Naive B cell (primary cell): ENCODE measurements around the gene GIT2. TPM values are rescaled to one million over a fixed set of nuclear protein-coding genes. Genes with fewer than 3 reads are reported as not detected.
A peak's percentile ranks its signal among the peaks of the same experiment; 100 is the strongest.
"Not testable (repeated sequence)": the region's sequence is repeated elsewhere in the genome, so short reads cannot be mapped to it uniquely, and the experiment has no call there.

Source experiments
- ATAC-seq, 2 donors: fragments of 150-1000 bp; cut with Tn5 transposase; 2 replicates each; pipeline ENCODE4 v1.10.0; 2021; ENCODE audit warnings: low read depth in 2 of 2, mild to moderate bottlenecking in 2 of 2, moderate library complexity in 2 of 2
- DNase-seq: peaks from one replicate; pipeline ENCODE4 v3.0.0; 2022
- H3K27ac Mint-ChIP-seq, 6 donors: one replicate each; pipeline ENCODE4 v1.8.0; 2020 to 2022; ENCODE audit warnings: mild to moderate bottlenecking in 6 of 6, mixed read lengths in 6 of 6, moderate library complexity in 5 of 6, inconsistent platforms in 2 of 6
- H3K27me3 Mint-ChIP-seq, 3 donors: one replicate each; pipeline ENCODE4 v1.8.0; 2021 to 2022; ENCODE audit warnings: mixed read lengths in 3 of 3, mild to moderate bottlenecking in 1 of 3
- H3K36me3 Mint-ChIP-seq, 2 donors: one replicate each; pipeline ENCODE4 v1.8.0; 2020 to 2022; ENCODE audit warnings: mixed read lengths in 2 of 2, inconsistent platforms in 1 of 2, mild to moderate bottlenecking in 1 of 2
- H3K4me1 Mint-ChIP-seq, 3 donors: one replicate each; pipeline ENCODE4 v1.8.0; 2020 to 2022; ENCODE audit warnings: mixed read lengths in 3 of 3, inconsistent platforms in 1 of 3, mild to moderate bottlenecking in 1 of 3, moderate library complexity in 1 of 3
- H3K4me3 Mint-ChIP-seq, 8 donors: one replicate each; pipeline ENCODE4 v1.8.0; 2020 to 2022; ENCODE audit warnings: mild to moderate bottlenecking in 8 of 8, mixed read lengths in 8 of 8, moderate library complexity in 8 of 8, inconsistent platforms in 2 of 8
- H3K9me3 Mint-ChIP-seq, 7 donors: one replicate each; pipeline ENCODE4 v1.8.0; 2020 to 2022; ENCODE audit warnings: mixed read lengths in 7 of 7, mild to moderate bottlenecking in 5 of 7, inconsistent platforms in 2 of 7, moderate library complexity in 1 of 7
- polyA plus RNA-seq, 6 donors: library from polyadenylated mRNA; unstranded; fragments of 300-500 nt; fragmentation: Illumina TruSeq; gene quantifications; one replicate each; pipeline ENCODE4 v1.2.3, GENCODE V29; 2021; ENCODE audit warnings: low read depth in 6 of 6

GIT2 gene
- polyA plus RNA-seq, 6 donors from 2014 or later, result 95.1 to 129 (median 101) TPM

GRCh38 chr12:109915171-109916040, 80.8 kb downstream of the GIT2 start:
- no peaks in the 10 kb centered on the region for H3K9me3 Mint-ChIP-seq
- no peaks in the 10 kb centered on the region for H3K27me3 Mint-ChIP-seq
- DNase-seq (no peak), ATAC-seq (no peak)
- peak overlapping the region in 2 of 6 donors; percentile 14 to 38 for H3K27ac Mint-ChIP-seq
- H3K36me3 Mint-ChIP-seq, result peaks cover 27 to 38% of the 10 kb centered on the region in 2 donors
- H3K4me3 Mint-ChIP-seq, result no peak overlapping the region
- peaks cover 0 to 4% (median 0%) of the 10 kb centered on the region in 3 donors for H3K4me1 Mint-ChIP-seq

DNA sequence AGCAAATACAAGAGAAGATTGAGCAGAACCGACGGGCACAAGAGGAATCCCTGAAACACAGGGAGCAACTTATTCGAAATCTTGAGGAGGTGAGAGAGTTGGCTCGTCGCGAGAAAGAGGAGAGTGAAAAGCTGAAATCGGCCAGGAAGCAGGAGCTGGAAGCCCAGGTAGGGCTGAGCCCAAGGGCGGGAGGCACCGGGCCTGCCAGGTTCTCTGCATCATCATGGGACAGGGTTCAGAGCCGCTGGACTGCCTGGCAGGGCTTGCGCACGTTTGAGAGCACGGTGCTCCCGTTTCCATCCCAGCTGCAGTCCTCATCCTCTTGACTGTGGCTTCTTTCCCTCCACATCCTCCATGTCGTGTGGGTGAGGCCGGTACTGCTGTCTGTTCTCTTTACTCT, 81.7 kb downstream of the GIT2 start:
- no peak for DNase-seq
- Mint-ChIP-seq H3K4me1 (peaks cover 0 to 4% (median 0%) of the 10 kb centered on the region in 3 donors), H3K27ac (peak overlapping the region in 1 of 6 donors; percentile 12), H3K4me3 (no peak overlapping the region), H3K27me3 (no peaks in the 10 kb centered on the region), H3K36me3 (peaks cover 26 to 34% of the 10 kb centered on the region in 2 donors), H3K9me3 (no peaks in the 10 kb centered on the region)
- ATAC-seq, result no peak

- Mint-ChIP-seq H3K4me1 (peaks cover 0 to 4% (median 4%) of the 10 kb centered on the region in 3 donors), H3K4me3 (no peak overlapping the region), H3K36me3 (peaks cover 34 to 36% of the 10 kb centered on the region in 2 donors), H3K27ac (peak overlapping the region in 3 of 6 donors; percentile 30 to 88 (median 82)), H3K9me3 (no peaks in the 10 kb centered on the region), H3K27me3 (no peaks in the 10 kb centered on the region)
- DNase-seq (no peak), ATAC-seq (no peak)
Measured at GRCh38 chr12:109912855-109913321, 83.3 kb downstream of the GIT2 start.

DNA sequence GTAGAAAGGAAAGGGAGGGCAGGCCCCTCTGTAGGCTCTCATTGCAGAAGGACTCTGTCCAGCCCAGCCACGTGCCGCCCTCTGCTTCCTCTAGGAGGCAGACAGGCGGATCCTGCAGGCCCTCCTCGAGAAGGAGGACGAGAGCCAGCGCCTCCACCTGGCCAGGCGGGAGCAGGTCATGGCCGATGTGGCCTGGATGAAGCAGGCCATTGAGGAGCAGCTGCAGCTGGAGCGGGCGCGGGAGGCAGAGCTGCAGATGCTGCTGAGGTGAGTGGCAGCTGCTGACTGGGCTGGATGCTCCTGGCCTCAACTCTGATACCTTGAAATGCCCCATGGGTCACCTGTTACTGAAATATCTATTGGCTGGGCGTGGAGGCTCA, 85.2 kb downstream of the GIT2 start:
- Mint-ChIP-seq H3K4me1 (peaks cover 0 to 4% (median 4%) of the 10 kb centered on the region in 3 donors), H3K36me3 (peaks cover 27 to 51% of the 10 kb centered on the region in 2 donors), H3K27me3 (no peaks in the 10 kb centered on the region), H3K4me3 (no peak overlapping the region), H3K27ac (peak overlapping the region in 2 of 6 donors; percentile 6 to 28), H3K9me3 (no peaks in the 10 kb centered on the region)
- DNase-seq (no peak), ATAC-seq (no peak)

DNA sequence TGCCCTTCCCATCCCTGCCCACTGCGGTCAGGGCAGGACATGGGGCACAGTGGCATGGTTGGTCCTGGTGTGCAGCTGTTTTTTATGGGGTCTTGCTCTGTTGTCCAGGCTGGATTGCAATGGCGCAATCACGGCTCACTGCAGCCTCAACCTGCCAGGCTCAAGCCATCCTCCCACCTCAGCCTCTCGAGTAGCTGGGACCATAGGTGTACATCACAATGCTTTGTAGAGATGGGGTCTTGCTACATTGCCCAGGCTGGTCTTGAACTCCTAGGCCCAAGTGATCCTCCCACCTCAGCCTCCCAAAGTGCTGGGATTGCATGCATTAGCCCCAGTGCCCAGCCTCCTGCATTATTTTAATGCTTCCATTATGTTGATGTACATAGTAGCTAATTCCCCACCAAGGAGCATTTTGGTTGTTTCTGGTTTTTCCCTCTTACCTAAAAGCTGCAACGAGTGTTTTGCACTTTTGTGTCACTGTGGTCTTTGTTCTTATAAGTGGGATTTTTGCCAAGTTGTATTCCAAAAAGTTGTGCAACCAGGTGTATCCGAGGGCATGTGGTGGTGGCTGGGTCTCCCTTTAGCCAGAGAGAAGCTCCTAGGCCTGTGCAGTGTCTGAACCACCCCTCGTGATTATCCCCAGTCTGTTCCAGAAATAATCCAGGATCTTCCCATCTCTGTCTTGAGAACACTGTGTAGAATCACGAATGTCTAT, 85.8 kb downstream of the GIT2 start:
- ATAC-seq, result no peak
- Mint-ChIP-seq H3K4me3 (no peak overlapping the region), H3K4me1 (peaks cover 0 to 4% (median 4%) of the 10 kb centered on the region in 3 donors), H3K27me3 (no peaks in the 10 kb centered on the region), H3K27ac (peak overlapping the region in 3 of 6 donors; percentile 6 to 28 (median 14)), H3K9me3 (no peaks in the 10 kb centered on the region), H3K36me3 (peaks cover 31 to 46% of the 10 kb centered on the region in 2 donors)
- DNase-seq, result no peak

DNA sequence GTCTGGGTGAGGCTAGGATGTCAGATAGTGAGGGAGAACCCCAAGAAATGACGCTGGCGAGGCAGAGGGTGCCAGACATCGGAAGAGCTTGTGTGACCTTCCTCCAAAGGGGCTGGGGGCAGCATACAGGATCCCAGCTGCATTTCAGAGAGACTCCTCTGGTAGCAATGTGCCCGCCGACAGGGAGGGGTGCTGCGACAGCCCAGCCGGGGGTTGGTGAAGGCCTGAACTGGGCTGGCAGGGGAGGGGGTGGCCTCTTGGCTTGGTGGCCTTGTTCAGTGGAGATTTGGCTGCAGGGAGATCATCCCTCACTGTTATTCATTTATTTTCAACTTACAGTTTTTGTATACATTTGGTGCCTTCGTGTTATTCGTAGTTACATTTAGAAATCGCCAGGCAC, 90.9 kb downstream of the GIT2 start:
- peak overlapping the region in 2 of 6 donors; percentile 33 to 83 for H3K27ac Mint-ChIP-seq
- peaks cover 31 to 45% of the 10 kb centered on the region in 2 donors for H3K36me3 Mint-ChIP-seq
- ATAC-seq (no peak), DNase-seq (no peak)
- H3K4me1 Mint-ChIP-seq, result peaks cover 16 to 21% (median 18%) of the 10 kb centered on the region in 3 donors
- H3K4me3 Mint-ChIP-seq, result no peak overlapping the region
- H3K27me3 Mint-ChIP-seq, result no peaks in the 10 kb centered on the region
- no peaks in the 10 kb centered on the region for H3K9me3 Mint-ChIP-seq

GRCh38 chr12:109902891-109903418, 93.2 kb downstream of the GIT2 start:
- Mint-ChIP-seq H3K9me3 (no peaks in the 10 kb centered on the region), H3K27me3 (no peaks in the 10 kb centered on the region), H3K4me1 (peaks cover 16 to 28% (median 24%) of the 10 kb centered on the region in 3 donors), H3K27ac (no peak overlapping the region), H3K36me3 (peaks cover 25 to 38% of the 10 kb centered on the region in 2 donors), H3K4me3 (no peak overlapping the region)
- no peak for ATAC-seq
- DNase-seq, result no peak

- ATAC-seq, result no peak
- no peaks in the 10 kb centered on the region for H3K27me3 Mint-ChIP-seq
- no peaks in the 10 kb centered on the region for H3K9me3 Mint-ChIP-seq
- H3K4me1 Mint-ChIP-seq, result peaks cover 16 to 28% (median 24%) of the 10 kb centered on the region in 3 donors
- peaks cover 17 to 20% of the 10 kb centered on the region in 2 donors for H3K36me3 Mint-ChIP-seq
- H3K27ac Mint-ChIP-seq, result peak overlapping the region in 5 of 6 donors; percentile 75 to 98 (median 87)
- peak overlapping the region; percentile 86 to 99 (median 96) for H3K4me3 Mint-ChIP-seq
- no peak for DNase-seq
Measured at GRCh38 chr12:109900752-109901580, 95.2 kb downstream of the GIT2 start.

DNA sequence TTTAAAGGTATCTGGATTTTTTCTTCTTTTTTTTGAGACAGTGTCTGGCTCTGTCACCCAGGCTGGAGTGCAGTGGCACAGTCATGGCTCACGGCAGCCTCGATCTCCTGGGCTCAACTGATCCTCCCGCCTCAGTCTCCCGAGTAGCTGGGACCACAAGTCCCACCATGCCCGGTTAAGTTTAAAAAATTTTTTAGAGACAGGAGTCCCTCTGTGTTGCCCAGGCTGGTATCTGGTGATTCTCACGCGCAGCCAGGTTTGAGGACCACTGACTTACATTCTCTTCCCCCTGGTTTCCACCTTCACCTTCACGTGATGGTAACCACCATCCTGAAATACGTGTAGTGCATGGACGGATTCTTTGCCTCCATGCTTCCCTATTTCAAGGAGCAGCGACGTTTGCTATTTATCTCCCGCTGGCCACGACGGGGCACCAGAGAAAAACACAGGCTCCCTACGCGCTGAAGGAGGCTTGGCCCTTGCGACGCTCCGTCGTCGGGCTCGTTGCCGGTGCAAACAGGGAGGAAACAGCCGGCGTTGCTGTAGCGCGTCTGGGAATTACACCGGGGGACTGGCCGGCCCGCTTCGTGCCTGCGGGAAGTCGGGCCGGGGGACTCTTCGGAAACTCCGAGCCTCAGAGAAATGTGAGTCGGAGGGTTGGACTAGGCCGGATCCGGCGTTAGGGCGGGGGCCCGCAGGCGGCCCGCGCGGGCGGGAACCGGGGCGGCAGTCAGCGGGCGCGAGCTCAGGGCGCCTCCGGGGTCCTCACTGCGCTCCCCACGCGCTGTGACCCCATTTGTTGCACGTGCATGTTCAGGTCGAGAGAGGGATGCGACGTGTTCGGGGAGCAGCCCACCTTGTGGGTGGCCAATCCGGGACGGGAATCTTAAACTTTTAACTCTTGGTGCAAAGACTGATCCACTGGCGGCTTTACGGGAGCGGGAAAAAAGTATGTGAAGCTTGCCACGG, 96.1 kb downstream of the GIT2 start, which contains the start of gene TCHP:
Gene TCHP, plus strand, starts transcription at position 492 of the 969 bp plus-strand sequence. CDS start 2,753 bp downstream, outside the sequence.
- Mint-ChIP-seq H3K36me3 (peaks cover 11 to 17% of the 10 kb centered on the region in 2 donors), H3K4me3 (peak within 1 kb of the TSS; percentile 86 to 99 (median 96)), H3K9me3 (no peaks in the 10 kb centered on the region), H3K27ac (peak within 1 kb of the TSS; percentile 82 to 98 (median 93)), H3K4me1 (peaks cover 16 to 28% (median 24%) of the 10 kb centered on the region in 3 donors), H3K27me3 (no peaks in the 10 kb centered on the region)
- DNase-seq (peak; percentile 72), ATAC-seq (peak; percentile 89 to 91)

- peak overlapping the region; percentile 38 to 99 (median 96) for H3K4me3 Mint-ChIP-seq
- H3K27me3 Mint-ChIP-seq, result not testable (repeated sequence)
Measured at GRCh38 chr12:109899345-109899744, 96.8 kb downstream of the GIT2 start.

DNA sequence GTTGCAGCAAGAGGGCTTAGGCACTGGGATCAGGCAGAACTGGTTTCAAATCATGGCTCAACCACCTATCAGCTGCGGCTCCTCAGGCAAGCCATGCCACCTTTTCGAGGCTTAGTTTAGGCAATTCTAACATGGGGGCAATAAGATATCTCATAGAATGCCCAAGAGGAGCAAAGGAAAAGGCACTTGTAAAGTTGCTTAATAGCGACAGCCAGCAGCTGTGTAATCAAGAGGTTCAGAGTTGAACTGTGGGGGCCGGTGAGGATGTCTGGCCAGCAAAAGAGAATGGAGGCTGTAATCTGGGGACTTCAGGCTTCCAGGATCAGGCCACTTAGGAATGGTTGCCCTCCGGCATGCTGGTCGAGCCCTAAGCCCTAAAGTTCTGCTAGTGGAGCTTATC, 99.1 kb downstream of the GIT2 start:
- no peak for DNase-seq
- ATAC-seq, result no peak
- no peaks in the 10 kb centered on the region for H3K27me3 Mint-ChIP-seq
- no peaks in the 10 kb centered on the region for H3K9me3 Mint-ChIP-seq
- H3K4me1 Mint-ChIP-seq, result peaks cover 30 to 45% (median 39%) of the 10 kb centered on the region in 3 donors
- peak overlapping the region in 2 of 8 donors; percentile 15 to 58 for H3K4me3 Mint-ChIP-seq
- H3K27ac Mint-ChIP-seq, result peak overlapping the region in 1 of 6 donors; percentile 4
- H3K36me3 Mint-ChIP-seq, result no peaks in the 10 kb centered on the region

More at GRCh38 chr12:109899345-109899744, 96.8 kb downstream of the GIT2 start:
- ATAC-seq, H3K9me3 Mint-ChIP-seq, DNase-seq: not testable (repeated sequence)
- H3K36me3 Mint-ChIP-seq, result peaks cover 4 to 10% of the 10 kb centered on the region in 2 donors
- H3K4me1 Mint-ChIP-seq, result peaks cover 16 to 30% (median 24%) of the 10 kb centered on the region in 3 donors
- H3K27ac Mint-ChIP-seq, result peak overlapping the region in 2 of 6 donors; percentile 67 to 98
